Hematopoietic multipotent progenitor cell treated with erythropoietin and hydrocortisone succinate and interleukin-3 and kit ligand, for 8 days (in vitro differentiated cells): Measurements from ENCODE around the gene RASL11A.
"Not testable (repeated sequence)": the region's sequence is repeated elsewhere in the genome, so short reads cannot be mapped to it uniquely, and the experiment has no call there.

Experiments
- DNase-seq: peaks from one replicate; pipeline ENCODE4 v3.0.0-alpha.2; 2015

RASL11A gene, protein sequence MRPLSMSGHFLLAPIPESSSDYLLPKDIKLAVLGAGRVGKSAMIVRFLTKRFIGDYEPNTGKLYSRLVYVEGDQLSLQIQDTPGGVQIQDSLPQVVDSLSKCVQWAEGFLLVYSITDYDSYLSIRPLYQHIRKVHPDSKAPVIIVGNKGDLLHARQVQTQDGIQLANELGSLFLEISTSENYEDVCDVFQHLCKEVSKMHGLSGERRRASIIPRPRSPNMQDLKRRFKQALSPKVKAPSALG

GRCh38 chr13:27270594-27271520 is at the start of gene RASL11A:
Gene RASL11A, plus strand, starts transcription at chr13:27270830. Its CDS starts 115 bp downstream, at chr13:27270945.
- DNase-seq = peak; percentile 76

- not testable (repeated sequence) for DNase-seq
Observed at GRCh38 chr13:27222100-27222499, 48.5 kb upstream of the RASL11A start.

DNA sequence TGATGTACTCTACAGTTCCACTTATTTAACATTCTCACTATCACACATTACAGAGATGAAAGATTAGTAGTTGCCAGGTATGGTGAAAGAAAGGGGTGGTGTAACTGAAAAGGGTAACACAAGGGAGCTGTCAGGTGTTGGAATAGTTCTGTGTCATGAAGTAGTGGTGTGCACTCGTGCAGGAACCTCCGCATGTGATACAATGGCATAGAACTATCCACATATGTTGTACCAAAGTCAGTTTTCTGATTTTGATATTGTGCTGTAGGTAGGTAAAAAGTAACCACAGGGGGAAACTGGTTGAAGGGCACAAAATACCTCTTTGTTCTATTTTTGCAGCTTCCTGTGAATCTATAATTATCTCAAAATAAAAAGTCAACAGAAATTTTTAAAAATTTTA is 43.6 kb upstream of the RASL11A start:
- no peak for DNase-seq

DNA sequence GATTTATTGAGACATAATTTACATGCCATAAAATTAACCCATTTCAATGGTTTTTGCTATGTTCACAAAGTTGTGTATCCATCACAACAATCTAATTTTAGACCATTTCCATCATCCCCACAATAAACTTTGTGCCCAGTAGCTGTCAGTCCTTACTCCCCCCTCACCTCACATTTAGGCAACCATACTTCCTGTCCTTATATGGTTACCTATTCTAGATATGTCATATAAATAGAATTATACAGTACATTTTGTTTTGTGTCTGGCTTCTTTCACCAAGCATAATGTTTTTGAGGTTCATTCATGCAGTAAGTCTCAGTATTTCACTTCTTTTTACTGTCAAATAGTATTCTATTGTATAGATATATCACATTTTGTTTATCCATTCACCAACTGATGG is 42.5 kb upstream of the RASL11A start:
- DNase-seq = no peak

DNA sequence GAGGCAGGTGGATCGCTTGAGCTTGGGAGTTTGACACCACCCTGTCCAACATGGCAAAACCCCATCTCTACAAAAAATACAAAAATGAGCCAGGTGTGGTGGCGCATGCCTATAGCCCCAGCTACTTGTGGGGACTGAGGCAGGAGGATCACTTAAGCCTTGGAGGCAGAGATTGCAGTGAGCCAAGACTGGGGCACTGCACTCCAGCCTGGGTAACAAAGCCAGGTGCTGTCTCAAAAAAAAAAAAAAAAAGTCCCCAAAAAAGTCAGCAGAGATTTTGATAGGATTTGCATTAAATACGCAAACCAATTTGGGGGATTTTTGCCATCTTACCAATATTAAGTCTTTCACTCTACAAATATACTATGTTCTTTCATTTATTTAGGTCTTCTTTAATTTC is 41.0 kb upstream of the RASL11A start:
- DNase-seq = no peak

- no peak for DNase-seq
Observed at GRCh38 chr13:27233964-27234363, 36.7 kb upstream of the RASL11A start.

- no peak for DNase-seq
Observed at GRCh38 chr13:27236478-27236877, 34.2 kb upstream of the RASL11A start.

GRCh38 chr13:27242702-27243101 is 27.9 kb upstream of the RASL11A start:
- peak; percentile 92 for DNase-seq

- DNase-seq = no peak
Observed at GRCh38 chr13:27245610-27246009, 25.0 kb upstream of the RASL11A start.

GRCh38 chr13:27250833-27251165 is 19.8 kb upstream of the RASL11A start:
- DNase-seq = no peak

DNA sequence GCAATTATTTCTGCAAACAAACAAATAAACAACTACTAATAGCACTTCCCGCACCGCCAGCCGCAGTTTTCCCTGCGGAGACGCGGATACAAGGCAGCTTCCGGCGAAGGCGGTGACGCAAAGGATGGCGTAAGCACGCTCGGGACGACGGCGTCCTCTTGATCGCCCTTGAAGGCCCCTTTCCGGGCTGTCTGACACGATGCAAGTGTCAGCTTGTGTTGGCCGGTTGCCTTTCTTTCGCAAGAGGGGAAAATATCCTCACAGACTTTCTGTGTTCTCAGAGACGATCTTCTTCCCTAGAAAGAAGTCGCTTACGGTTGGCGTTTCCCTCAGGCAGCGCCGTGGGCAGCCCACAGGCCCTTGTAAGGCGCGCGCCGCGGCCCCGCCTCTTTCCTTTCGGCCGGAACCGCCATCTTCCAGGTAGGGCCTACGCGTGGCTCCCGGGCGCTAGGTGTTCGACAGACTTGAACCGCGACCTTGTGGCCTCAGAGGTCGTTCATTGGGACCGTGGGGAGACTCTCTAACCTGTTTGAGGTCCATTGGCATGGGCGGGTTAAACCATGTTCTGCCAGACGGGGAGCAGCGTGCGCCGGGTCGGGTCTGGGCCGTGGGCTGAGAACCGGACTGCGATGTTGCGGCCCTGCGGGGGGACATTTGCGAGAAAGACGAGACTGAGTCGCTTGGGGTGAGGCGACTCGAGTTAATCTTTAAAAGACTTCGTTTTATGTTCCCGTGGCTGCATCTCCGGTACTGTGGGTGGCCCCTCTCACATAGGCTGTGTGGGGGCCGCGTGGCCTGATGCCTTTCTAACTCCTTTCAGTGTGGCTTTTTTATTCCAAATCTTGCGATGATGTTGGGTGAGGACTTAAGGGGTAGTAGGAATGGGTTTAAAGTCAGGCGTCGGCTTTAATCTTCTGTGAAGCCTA is 19.2 kb upstream of the RASL11A start, which contains the start of gene RPL21:
Gene RPL21 (plus strand): TSS at position 393 of the 926 bp plus-strand sequence. CDS start 2,219 bp downstream, outside the sequence.
- peak; percentile 96 for DNase-seq

DNA sequence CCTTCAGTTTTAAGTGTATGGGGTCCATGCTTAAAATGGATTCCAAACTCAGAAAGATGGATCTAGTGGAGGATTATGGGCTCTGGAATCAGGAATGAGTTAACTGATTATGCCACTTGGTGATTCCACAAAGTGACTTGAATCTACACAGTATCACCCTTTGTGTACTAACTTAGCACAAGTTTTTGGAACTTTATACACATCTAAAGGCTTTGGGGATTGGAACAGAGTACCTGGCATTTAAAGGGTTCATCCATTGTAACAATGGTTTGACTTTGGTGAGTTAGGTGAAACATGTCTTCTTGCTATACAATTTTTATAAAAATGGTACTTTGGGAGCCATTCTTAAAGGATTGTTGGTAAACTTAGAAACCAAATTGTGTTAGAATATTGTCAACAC is 18.2 kb upstream of the RASL11A start:
- DNase-seq = peak; percentile 42

DNA sequence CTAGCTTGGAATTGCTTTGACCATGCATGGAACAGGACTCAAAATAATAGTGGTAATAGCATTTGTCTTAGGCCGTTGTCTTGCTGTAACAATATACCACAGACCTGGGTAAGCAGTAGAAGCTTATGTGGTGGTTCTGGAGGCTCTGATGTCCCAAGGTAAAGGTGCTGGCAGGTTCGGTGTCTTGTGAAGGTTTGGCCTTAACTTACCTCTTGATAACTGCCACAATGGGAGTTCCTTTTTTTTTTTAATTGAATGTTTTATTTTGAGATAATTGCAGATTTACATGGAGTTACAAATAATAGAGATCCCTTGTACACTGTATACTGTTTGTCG is 13.4 kb upstream of the RASL11A start:
- no peak for DNase-seq

DNA sequence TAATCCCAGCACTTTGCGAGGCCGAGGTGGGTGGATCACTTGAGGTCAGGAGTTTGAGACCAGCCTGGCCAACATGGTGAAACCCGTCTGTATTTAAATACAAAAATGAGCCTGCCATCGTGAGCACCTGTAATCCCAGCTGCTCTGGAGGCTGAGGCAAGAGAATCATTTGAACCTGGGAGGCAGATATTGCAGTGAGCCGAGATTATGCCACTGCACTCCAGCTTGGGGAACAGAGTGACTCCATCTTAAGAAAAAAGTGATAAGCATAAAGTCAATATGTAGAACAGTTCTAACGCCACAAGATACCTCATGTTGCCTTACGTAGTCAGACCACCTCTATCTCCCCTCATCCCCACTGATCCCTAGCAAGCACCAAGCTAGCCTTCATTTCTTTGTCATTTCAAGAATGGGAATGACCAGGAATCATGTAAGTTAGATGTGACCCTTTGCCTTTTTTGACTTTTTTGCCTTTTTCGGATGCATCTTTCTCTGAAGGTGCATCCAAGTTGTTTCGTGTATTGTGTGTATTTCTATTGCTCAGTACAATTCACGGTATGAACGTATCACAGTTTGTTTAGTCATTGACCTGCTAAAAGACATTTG is 12.9 kb upstream of the RASL11A start:
- no peak for DNase-seq

DNA sequence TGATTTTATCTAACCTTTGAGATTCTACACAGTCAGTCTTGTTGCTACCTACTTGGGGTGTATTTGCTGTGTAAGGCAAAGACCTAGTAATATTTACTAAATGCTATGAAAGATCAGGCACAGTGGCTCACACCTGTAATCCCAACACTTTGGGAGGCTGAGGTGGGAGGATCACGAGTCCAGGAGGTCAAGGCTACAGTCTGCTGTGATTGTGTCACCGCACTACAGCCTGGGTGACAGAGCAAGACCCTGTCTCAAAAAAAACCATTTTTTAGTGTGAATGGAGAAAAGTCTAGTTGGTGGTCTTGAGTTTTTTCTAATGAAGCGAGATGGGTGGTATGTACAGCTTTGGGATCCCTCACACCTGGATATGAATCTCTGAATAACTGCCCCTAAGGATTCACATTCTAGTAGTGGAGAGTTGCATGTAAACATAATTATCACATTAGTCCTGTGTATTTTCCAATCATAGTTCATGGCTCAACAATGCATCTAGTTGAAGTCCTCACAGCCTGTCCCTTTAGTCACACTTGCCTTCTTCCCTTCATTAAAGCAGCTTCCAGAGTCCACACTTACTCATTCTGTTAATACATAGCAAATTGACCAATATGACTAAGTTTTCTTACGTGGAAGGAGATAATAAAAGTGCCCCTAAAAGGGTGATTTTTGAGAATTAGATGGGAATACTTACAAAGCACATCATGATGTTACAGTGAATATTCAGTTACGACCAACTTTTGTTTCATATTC is 11.8 kb upstream of the RASL11A start:
- no peak for DNase-seq

DNA sequence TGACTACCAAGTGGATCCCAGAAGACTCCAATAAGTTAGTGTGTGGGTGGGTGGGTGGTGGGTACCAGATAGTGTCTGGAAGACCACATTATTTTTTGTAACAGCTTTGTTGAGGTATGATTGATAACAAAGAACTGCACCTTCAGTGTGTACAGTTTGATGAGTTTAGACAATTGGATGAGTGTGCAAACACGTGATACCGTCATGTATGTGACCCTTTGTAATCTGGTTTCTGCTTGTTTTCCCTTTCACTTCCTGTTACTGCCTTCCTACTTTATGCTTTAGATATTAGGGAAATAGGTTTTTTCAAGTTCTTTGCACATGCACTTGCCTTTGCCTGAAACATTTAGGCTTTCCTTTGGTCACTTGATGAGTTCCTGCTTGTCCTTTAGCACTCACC is 10.8 kb upstream of the RASL11A start:
- peak; percentile 42 for DNase-seq

- no peak for DNase-seq
Observed at GRCh38 chr13:27261396-27261795, 9.2 kb upstream of the RASL11A start.

GRCh38 chr13:27263438-27263837 is 7.2 kb upstream of the RASL11A start:
- peak; percentile 42 for DNase-seq

DNA sequence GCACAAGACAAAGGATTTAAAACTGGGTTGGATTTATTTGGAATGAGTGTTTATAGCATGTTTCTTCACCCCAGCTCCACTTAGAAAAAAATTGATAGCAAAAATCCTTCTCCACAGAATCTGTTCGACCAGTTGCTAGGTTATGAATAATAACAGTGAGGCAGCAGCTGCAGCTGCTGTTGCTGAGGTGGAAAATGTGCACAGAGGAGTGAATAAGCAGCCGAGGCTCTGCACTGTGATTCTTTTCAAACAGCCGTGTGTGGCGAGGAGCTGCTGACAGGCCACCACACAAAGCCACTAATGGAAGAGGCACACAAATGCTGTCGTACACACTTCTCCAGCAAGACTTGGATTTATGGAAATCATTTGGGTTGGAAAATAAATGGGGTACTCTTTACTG is 6.4 kb upstream of the RASL11A start:
- DNase-seq = no peak

- DNase-seq = no peak
Observed at GRCh38 chr13:27264648-27265047, 6.0 kb upstream of the RASL11A start.

DNA sequence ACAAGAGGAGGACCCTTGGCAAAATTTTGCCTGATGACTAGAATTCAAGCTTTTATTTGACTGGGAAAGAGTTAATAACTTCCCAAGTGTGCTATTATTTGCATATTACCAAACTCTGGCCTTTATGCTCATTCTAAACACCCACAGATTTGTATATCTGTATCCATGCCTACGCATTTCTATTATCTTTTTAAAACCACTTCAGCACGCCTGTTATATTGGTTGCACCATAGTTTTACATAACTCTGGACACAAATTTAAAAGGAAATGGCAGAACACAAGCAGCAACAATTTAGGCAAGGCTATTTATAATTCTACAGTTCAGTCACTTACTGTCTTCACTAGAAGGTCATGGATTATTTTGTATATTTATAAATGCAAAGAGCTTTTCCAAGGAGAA is 3.7 kb upstream of the RASL11A start:
- DNase-seq = no peak

- no peak for DNase-seq
Observed at GRCh38 chr13:27267596-27267995, 3.0 kb upstream of the RASL11A start.
